HG02981 (cell line): ENCODE data around the gene ACSS3.

ENCODE experiments used
- ATAC-seq: cut with Tn5 transposase; IDR thresholded peaks from one replicate; pipeline ENCODE4 v1.9.1; 2021; ENCODE audit warnings: mild to moderate bottlenecking, moderate library complexity; ENCODE audit not compliant: unreplicated experiment

The ACSS3 gene

GRCh38 chr12:81294325-81295190 is 216.7 kb downstream of the ACSS3 start:
- no peak for ATAC-seq

GRCh38 chr12:81295251-81295650 is 217.4 kb downstream of the ACSS3 start:
- no peak for ATAC-seq

GRCh38 chr12:81296556-81297305 is 218.9 kb downstream of the ACSS3 start:
- ATAC-seq, result no peak

- no peak for ATAC-seq
Observed at GRCh38 chr12:81297601-81298000, 219.7 kb downstream of the ACSS3 start.

GRCh38 chr12:81300454-81300853 is 222.6 kb downstream of the ACSS3 start:
- no peak for ATAC-seq

GRCh38 chr12:81303935-81304334 is 226.1 kb downstream of the ACSS3 start:
- no peak for ATAC-seq
